ENCODE measurements around the gene ZNF552.

The ZNF552 gene

DNA sequence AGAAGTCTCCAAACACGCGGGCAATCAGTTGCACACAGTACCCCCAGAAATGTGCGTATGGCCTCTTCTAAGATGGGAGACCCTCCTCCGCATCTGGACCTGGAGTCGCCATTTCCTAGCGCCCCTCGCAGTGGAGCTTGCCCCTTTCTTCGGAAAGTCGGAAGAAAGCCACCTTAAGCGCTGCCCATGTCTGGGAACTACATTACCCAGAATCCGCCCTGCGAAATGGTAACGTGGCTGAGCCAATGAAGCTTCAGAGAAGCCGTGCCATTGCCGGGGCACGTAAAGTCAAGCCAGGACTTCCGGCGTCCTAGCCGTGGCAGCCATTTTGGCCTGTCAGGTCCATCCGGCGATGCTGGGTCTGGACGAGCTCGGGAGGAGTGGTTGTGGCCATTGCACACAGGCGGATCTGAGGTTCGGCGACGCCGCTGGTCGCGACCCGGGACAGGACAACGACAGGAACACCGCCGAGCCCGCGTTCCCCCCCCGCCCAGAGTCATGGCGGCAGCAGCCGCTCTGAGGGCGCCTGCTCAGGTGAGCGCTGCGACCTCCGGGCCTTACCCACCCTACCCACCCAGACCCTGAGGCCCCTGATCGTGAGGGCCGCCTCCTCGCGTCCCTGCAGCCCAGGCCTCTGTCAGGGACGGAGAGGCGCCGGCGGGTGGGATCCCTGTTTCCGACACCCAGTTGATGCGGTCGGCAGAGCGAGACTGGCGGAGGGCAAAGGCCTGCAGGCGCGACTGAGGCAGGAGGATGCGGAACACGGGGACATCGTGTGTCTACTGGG, 45.2 kb downstream of the ZNF552 start, which contains the start of gene ZNF586:
Gene ZNF586, plus strand, starts transcription at position 332 of the 787 bp plus-strand sequence. Its CDS starts 167 bp downstream, at position 499.
- Histone ChIP-seq H3K9me3 (ENCODE audit: control insufficient read depth, low read length) (no peaks in the 10 kb centered on the region), H3K9ac (ENCODE audit: low read length) (peak within 1 kb of the TSS; percentile 88), H3K36me3 (ENCODE audit: control insufficient read depth, insufficient read depth, low read length, severe bottlenecking) (peaks cover 6% of the 10 kb centered on the region), H3K4me3 (ENCODE audit: low read length) (peak within 1 kb of the TSS; percentile 87), H3K4me1 (ENCODE audit: control insufficient read depth, insufficient read depth, low read length) (peaks cover 21% of the 10 kb centered on the region), H3K27me3 (replicated peaks; ENCODE audit: control insufficient read depth, insufficient read depth, low read length) (no peaks in the 10 kb centered on the region)
- DNase-seq (ENCODE audit: low read depth): peak; percentile 98

DNA sequence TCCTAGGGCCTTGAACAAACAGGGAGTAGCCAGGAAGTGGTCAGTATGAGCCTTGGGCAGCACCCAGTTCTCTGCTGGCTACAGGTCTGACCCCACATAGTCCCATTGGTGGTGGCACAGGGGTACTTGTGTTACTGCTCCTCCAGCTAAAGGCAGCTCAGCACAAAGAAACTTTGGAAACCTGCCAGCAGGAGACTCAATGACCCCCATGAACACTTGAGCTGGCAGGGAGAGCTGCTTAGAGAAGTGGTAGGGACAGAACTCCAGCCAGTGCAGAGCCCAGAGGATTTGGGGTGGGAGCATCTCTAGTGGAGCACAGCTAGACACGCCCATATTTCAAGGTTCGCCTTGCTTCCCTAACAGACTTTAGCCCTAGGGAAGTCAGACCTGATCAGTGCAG, 55.6 kb downstream of the ZNF552 start:
- peaks cover 82% of the 10 kb centered on the region for H3K36me3 ChIP-seq (ENCODE audit: control insufficient read depth, insufficient read depth, low read length, severe bottlenecking)
- H3K9ac ChIP-seq (ENCODE audit: low read length): no peak overlapping the region
- DNase-seq (ENCODE audit: low read depth): no peak
- H3K9me3 ChIP-seq (ENCODE audit: control insufficient read depth, low read length): peaks cover 15% of the 10 kb centered on the region
- H3K4me1 ChIP-seq (ENCODE audit: control insufficient read depth, insufficient read depth, low read length): no peaks in the 10 kb centered on the region
- no peak overlapping the region for H3K4me3 ChIP-seq (ENCODE audit: low read length)
- no peaks in the 10 kb centered on the region for H3K27me3 ChIP-seq (replicated peaks; ENCODE audit: control insufficient read depth, insufficient read depth, low read length)

DNA sequence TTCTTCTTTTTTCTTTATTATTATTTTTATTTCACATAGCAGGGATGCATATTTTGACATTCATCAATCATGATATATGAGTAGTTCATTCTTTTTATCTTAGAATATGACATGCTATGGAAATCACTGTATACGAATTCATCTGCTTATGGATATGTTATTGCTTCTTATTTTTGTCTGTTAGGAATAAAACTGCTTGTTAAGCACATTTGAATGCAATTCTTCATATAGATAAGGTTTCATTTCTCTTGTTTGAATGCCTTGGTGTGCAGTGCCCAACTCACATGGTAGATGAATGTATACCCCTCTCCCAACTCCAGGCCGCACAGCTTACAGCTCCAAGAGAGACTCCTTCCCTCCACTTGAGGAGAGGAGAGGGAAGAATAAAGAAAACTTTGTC, 56.8 kb downstream of the ZNF552 start:
- no peaks in the 10 kb centered on the region for H3K4me1 ChIP-seq (ENCODE audit: control insufficient read depth, insufficient read depth, low read length)
- H3K9me3 ChIP-seq (ENCODE audit: control insufficient read depth, low read length): peaks cover 27% of the 10 kb centered on the region
- H3K9ac ChIP-seq (ENCODE audit: low read length): no peak overlapping the region
- DNase-seq (ENCODE audit: low read depth): no peak
- H3K4me3 ChIP-seq (ENCODE audit: low read length): no peak overlapping the region
- peaks cover 85% of the 10 kb centered on the region for H3K36me3 ChIP-seq (ENCODE audit: control insufficient read depth, insufficient read depth, low read length, severe bottlenecking)
- H3K27me3 ChIP-seq (replicated peaks; ENCODE audit: control insufficient read depth, insufficient read depth, low read length): no peaks in the 10 kb centered on the region

All from adipocyte (in vitro differentiated cells).